GM12873 (cell line): ENCODE data around the gene BTBD1.

ENCODE experiments used
- TF ChIP-seq, protein P1 (sequence below): IDR thresholded peaks from 2 replicates; pipeline ENCODE4 v1.5.1; 2012; ENCODE audit warnings: low read depth, mild to moderate bottlenecking, moderate library complexity, low read length, control low read depth; ENCODE audit not compliant: insufficient read depth; ENCODE audit errors: missing control alignments

BTBD1 gene

DNA sequence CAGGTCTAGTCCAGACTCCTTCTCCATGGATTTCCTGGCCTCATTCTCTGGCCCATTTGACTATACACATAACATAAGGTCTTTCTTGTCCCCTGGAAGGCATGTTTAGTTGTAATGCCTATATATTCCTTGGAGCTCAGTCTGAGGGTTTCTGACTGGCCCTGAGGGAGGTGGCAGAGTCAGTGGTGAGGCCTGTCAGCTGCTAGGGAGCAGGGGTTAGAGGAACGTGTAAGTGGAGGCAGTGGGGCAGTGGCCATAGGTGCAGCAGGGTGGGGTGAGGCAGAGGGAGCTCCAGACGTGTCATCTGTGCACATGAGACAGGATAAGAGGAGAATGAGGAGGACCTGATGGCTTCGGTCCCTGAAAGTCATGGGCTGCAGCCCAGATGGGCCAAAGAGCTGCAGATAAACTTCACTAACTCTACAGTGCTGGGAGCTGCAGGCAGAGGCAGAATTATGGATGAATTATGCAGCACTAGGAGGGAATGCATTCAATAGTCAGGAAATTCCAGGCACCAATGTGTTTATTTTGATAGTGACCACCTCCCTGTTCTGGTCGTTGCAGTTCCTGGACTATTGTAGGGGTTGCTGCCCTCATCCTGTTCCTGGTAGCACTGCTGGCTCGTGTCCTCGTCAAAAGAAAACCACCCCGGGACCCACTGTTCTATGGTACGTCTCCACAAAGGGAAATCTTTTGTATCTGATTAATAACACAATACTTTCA lies 45.3 kb upstream of the BTBD1 start:
- TF ChIP-seq, protein P1, sequence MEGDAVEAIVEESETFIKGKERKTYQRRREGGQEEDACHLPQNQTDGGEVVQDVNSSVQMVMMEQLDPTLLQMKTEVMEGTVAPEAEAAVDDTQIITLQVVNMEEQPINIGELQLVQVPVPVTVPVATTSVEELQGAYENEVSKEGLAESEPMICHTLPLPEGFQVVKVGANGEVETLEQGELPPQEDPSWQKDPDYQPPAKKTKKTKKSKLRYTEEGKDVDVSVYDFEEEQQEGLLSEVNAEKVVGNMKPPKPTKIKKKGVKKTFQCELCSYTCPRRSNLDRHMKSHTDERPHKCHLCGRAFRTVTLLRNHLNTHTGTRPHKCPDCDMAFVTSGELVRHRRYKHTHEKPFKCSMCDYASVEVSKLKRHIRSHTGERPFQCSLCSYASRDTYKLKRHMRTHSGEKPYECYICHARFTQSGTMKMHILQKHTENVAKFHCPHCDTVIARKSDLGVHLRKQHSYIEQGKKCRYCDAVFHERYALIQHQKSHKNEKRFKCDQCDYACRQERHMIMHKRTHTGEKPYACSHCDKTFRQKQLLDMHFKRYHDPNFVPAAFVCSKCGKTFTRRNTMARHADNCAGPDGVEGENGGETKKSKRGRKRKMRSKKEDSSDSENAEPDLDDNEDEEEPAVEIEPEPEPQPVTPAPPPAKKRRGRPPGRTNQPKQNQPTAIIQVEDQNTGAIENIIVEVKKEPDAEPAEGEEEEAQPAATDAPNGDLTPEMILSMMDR = no peak

DNA sequence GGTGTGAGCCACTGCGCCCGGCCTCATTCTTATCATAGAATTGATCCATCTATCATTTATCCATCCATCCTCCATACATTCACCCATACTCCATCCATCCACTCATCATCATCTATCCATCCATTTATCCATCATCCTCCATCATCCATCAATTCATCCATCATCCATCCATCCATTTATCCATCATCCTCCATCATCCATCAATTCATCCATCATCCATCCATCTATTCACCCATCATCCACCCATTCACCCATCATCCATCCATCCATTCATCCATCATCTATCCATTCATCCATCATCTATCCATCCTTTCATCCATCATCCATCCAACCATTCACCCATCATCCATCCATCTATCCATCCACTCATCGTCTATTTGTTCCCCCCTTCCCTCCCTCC lies 44.1 kb upstream of the BTBD1 start:
- TF ChIP-seq, protein P1 = no peak

DNA sequence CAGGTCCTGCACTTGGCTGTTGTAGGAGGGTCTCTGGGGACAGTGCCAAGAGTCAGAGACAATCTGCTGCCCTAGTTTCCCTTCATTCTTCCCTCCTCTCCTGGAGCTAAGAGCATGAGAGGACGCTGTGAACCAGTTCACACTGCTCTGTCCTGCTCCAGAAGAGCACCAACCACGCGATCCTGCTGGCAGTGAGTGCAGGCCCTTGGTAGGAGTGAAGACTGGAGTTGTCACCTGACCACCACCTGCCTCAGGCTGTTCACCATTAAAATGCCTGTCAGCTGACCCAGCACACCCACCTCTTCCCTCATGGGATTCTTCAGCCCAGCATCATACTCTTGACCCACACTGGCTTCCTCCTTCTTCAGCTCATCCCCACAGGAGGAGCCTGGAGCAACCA lies 43.3 kb upstream of the BTBD1 start:
- TF ChIP-seq, protein P1 = no peak

DNA sequence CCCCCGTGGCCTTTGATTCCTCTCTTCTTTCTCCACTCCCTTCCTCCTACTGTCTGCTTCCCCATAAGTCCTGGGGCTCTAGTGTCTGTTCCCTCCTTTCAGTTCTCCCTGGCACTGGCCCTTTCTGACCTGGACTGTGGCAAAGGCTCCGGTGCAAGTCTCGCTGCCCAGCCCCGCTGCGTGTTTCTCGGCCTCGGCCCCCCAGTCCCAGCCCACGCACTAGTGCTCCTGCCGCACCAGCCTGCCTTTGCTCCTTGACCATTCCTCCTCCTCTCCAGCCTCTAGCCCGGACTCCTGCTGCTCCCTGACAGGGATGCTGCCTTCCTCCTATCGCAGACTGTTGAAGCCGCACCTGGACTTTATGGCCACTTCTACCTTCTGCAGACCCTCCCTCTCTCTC lies 42.5 kb upstream of the BTBD1 start:
- TF ChIP-seq, protein P1 = no peak

DNA sequence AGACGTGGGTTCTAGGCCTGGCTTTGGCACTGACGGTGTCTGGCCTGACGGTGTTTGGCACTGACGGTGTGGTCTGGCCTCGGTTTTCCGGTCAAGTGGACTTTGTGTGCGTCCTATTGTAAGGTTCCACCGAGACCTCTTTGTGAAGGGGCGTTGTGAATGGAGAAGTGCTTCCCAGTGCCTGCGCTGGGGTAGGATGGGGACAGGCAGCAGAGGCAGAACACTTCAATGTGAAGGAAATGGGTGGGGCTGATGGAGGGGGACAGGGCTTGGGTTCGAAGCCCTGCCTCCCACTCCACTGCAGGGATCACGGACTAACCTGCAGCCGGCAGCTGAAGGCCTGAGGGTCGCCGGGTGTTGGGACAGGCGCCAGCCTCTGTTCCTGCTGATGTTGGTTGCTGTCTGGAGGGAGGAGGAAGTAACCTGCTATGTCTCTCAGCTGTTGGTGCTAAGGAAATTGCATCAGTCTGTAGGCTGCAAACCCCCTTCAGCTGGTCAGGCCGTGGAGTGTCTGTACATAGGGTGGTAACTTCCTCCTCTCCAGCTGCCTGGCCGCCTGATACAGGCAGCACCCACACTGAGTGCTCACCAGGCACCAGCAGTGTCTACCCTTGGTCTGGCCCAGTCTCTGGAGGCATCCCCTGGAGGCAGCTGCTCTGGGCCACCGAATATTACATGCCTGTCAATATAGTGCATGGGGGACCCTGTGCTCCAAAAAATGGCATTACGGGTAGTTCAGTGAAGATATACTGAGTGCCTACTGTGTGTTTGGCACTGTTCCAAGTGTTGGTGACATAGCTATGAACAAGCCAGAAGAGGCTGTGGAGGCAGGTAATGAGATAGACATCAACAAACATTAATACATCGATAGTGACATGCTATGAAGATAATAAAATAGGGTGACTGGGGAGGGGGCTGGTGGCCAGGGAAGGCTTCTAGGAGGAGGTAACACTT lies 41.5 kb upstream of the BTBD1 start:
- TF ChIP-seq, protein P1 = peak; percentile 3

DNA sequence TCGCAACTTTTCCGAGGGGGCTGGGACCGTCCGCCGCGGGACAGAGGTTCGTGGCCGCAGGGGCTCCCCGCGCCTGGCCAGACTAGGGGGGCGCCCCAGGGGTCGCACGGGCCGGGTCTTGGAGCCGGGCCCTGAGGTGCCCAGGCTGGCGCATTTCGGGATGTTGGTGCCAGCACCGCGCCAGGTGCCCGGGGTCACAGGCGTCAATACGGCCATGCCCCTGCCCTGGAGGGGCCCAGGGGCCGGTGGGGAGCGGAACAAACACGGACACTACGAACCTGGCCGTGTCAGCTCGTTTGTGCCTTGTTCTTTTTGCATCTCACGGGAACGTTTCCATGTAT lies 40.8 kb upstream of the BTBD1 start:
- TF ChIP-seq, protein P1 = no peak
